ENCODE data around the gene PDCD11. TPM values are rescaled to one million over a fixed set of nuclear protein-coding genes. Genes with fewer than 3 reads are reported as not detected.
A peak's percentile ranks its signal among the peaks of the same experiment; 100 is the strongest.

Gene PDCD11
- total RNA-seq, 1 donor from 2014 or later = 73.2 TPM

GRCh38 chr10:103452506-103453230, 56.2 kb downstream of the PDCD11 start:
- Mint-ChIP-seq H3K36me3 (ENCODE audit: unreplicated experiment) (peaks cover 10% of the 10 kb centered on the region), H3K4me1 (ENCODE audit: low read depth, unreplicated experiment) (peaks cover 8% of the 10 kb centered on the region), H3K9me3 (ENCODE audit: unreplicated experiment) (peaks cover 8% of the 10 kb centered on the region), H3K27ac (ENCODE audit: unreplicated experiment) (no peak overlapping the region), H3K4me3 (ENCODE audit: unreplicated experiment) (peak overlapping the region; percentile 34), H3K27me3 (ENCODE audit: unreplicated experiment) (peaks cover under 1% of the 10 kb centered on the region)
- no peak for DNase-seq
- no peak for TF ChIP-seq CTCF (IDR thresholded peaks at IDR 0.05; ENCODE audit: partially characterized antibody, unreplicated experiment)

- no peak for DNase-seq
- no peak for TF ChIP-seq CTCF (IDR thresholded peaks at IDR 0.05; ENCODE audit: partially characterized antibody, unreplicated experiment)
- Mint-ChIP-seq H3K27me3 (ENCODE audit: unreplicated experiment) (no peaks in the 10 kb centered on the region), H3K36me3 (ENCODE audit: unreplicated experiment) (peaks cover 3% of the 10 kb centered on the region), H3K9me3 (ENCODE audit: unreplicated experiment) (peaks cover 3% of the 10 kb centered on the region), H3K4me3 (ENCODE audit: unreplicated experiment) (no peak overlapping the region), H3K4me1 (ENCODE audit: low read depth, unreplicated experiment) (peaks cover 2% of the 10 kb centered on the region), H3K27ac (ENCODE audit: unreplicated experiment) (no peak overlapping the region)
Measured at GRCh38 chr10:103454026-103454425, 57.6 kb downstream of the PDCD11 start.

- DNase-seq = no peak
Measured at GRCh38 chr10:103455235-103455634, 58.8 kb downstream of the PDCD11 start.

DNA sequence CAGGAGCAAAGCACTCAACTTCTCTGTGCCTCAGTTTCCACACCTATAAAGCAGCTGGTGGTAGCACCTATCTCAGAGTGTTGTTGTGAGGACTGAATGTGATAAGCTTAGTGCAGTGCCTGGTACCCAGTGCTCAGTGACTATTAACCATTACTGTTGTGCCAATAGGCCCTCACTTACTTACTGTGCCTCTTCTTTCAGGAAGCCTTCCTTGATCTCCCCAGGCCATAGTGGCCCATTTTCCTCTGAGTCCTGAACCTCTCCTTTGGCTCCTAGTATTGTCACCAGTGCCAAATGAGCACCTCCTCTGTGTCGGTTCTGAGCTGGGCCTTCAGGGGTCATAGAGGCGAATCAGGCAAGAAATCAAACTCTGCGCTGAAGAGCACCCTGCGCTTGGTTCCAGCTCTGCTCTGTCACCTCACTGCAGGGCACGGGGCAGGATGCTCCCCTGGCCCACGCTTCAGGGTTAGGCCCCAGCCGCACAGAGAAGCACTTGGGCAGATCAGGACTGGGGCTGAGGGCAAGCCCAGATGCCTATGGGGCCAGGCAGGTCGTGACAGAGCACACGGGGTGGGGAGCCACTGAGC, 59.7 kb downstream of the PDCD11 start:
- H3K27ac Mint-ChIP-seq (ENCODE audit: unreplicated experiment) = no peak overlapping the region

More at GRCh38 chr10:103455235-103455634, 58.8 kb downstream of the PDCD11 start:
- Mint-ChIP-seq H3K27me3 (ENCODE audit: unreplicated experiment) (peaks cover 6% of the 10 kb centered on the region), H3K9me3 (ENCODE audit: unreplicated experiment) (peaks cover 4% of the 10 kb centered on the region), H3K4me1 (ENCODE audit: low read depth, unreplicated experiment) (peaks cover 6% of the 10 kb centered on the region), H3K27ac (ENCODE audit: unreplicated experiment) (no peak overlapping the region), H3K36me3 (ENCODE audit: unreplicated experiment) (peaks cover 3% of the 10 kb centered on the region), H3K4me3 (ENCODE audit: unreplicated experiment) (no peak overlapping the region)
- TF ChIP-seq CTCF (IDR thresholded peaks at IDR 0.05; ENCODE audit: partially characterized antibody, unreplicated experiment) = no peak

More for the DNA sequence above, 59.7 kb downstream of the PDCD11 start:
- H3K9me3 Mint-ChIP-seq (ENCODE audit: unreplicated experiment) = peaks cover 1% of the 10 kb centered on the region
- H3K4me1 Mint-ChIP-seq (ENCODE audit: low read depth, unreplicated experiment) = peaks cover 6% of the 10 kb centered on the region
- DNase-seq = no peak
- no peak overlapping the region for H3K4me3 Mint-ChIP-seq (ENCODE audit: unreplicated experiment)
- no peak for TF ChIP-seq CTCF (IDR thresholded peaks at IDR 0.05; ENCODE audit: partially characterized antibody, unreplicated experiment)
- H3K36me3 Mint-ChIP-seq (ENCODE audit: unreplicated experiment) = peaks cover 3% of the 10 kb centered on the region
- peaks cover 6% of the 10 kb centered on the region for H3K27me3 Mint-ChIP-seq (ENCODE audit: unreplicated experiment)
